HG02884 (cell line): ENCODE results near the gene CELSR1.
A peak's percentile ranks its signal among the peaks of the same experiment; 100 is the strongest.
"Not testable (repeated sequence)": the region's sequence is repeated elsewhere in the genome, so short reads cannot be mapped to it uniquely, and the experiment has no call there.

Source experiments
- ATAC-seq: cut with Tn5 transposase; IDR thresholded peaks from one replicate; pipeline ENCODE4 v1.9.1; 2021; ENCODE audit warnings: mild to moderate bottlenecking, moderate library complexity; ENCODE audit not compliant: unreplicated experiment

CELSR1 gene

GRCh38 chr22:46338636-46339035, 198.8 kb downstream of the CELSR1 start:
- no peak for ATAC-seq

GRCh38 chr22:46337870-46338269, 199.6 kb downstream of the CELSR1 start:
- ATAC-seq = no peak

- no peak for ATAC-seq
Observed at GRCh38 chr22:46336119-46337078, 201.0 kb downstream of the CELSR1 start.

GRCh38 chr22:46335201-46336118, 202.0 kb downstream of the CELSR1 start, which contains the start of gene TRMU:
Gene TRMU, plus strand, starts transcription at chr22:46335714. Its CDS starts 51 bp downstream, at chr22:46335765.
- peak; percentile 80 for ATAC-seq

- ATAC-seq = no peak
Observed at GRCh38 chr22:46331496-46331895, 205.9 kb downstream of the CELSR1 start.

GRCh38 chr22:46330426-46330825, 207.0 kb downstream of the CELSR1 start:
- ATAC-seq = no peak

GRCh38 chr22:46329616-46330015, 207.8 kb downstream of the CELSR1 start:
- no peak for ATAC-seq

- no peak for ATAC-seq
Observed at GRCh38 chr22:46328797-46329196, 208.6 kb downstream of the CELSR1 start.

GRCh38 chr22:46327691-46328465, 209.5 kb downstream of the CELSR1 start:
- no peak for ATAC-seq

- no peak for ATAC-seq
Observed at GRCh38 chr22:46326066-46326680, 211.2 kb downstream of the CELSR1 start.

GRCh38 chr22:46323162-46323561, 214.3 kb downstream of the CELSR1 start:
- no peak for ATAC-seq

GRCh38 chr22:46322711-46323110, 214.7 kb downstream of the CELSR1 start:
- no peak for ATAC-seq

- no peak for ATAC-seq
Observed at GRCh38 chr22:46320716-46321386, 216.6 kb downstream of the CELSR1 start.

- ATAC-seq = no peak
Observed at GRCh38 chr22:46320166-46320710, 217.2 kb downstream of the CELSR1 start.

GRCh38 chr22:46319319-46319718, 218.1 kb downstream of the CELSR1 start:
- ATAC-seq = no peak

GRCh38 chr22:46318576-46318975, 218.8 kb downstream of the CELSR1 start:
- no peak for ATAC-seq

GRCh38 chr22:46317646-46318045, 219.8 kb downstream of the CELSR1 start:
- no peak for ATAC-seq

GRCh38 chr22:46315976-46316375, 221.4 kb downstream of the CELSR1 start:
- no peak for ATAC-seq

GRCh38 chr22:46312848-46313247, 224.6 kb downstream of the CELSR1 start:
- not testable (repeated sequence) for ATAC-seq
